GM23338 (cell line): Measurements from ENCODE around the gene PPIF.

Experiments used
- CREB1 ChIP-seq: fragments of 250-450 bp; sonication (Bioruptor Pico); IDR thresholded peaks from 2 replicates; pipeline ENCODE4 v1.5.0; 2020; ENCODE audit warnings: low read depth, mild to moderate bottlenecking, moderate library complexity
- EZH2 ChIP-seq: fragments of 200-600 bp; sonication (generic); IDR thresholded peaks from one replicate; pipeline ENCODE4 v1.8.0; 2017; ENCODE audit warnings: antibody characterized with exemption, mild to moderate bottlenecking, low read depth; ENCODE audit not compliant: unreplicated experiment
- EZH2phosphoT487 ChIP-seq: fragments of 200-600 bp; sonication (generic); IDR thresholded peaks from one replicate; pipeline ENCODE4 v1.8.1; 2018; ENCODE audit warnings: antibody characterized with exemption; ENCODE audit not compliant: unreplicated experiment
- POLR2AphosphoS5 ChIP-seq: IDR thresholded peaks from 2 replicates; pipeline ENCODE4 v1.6.1; 2016; ENCODE audit warnings: antibody characterized with exemption, low read depth
- STAT1 ChIP-seq: IDR thresholded peaks from one replicate; pipeline ENCODE4 v1.6.1; 2016; ENCODE audit warnings: antibody characterized with exemption; ENCODE audit not compliant: unreplicated experiment
- ZNF114 ChIP-seq: fragments of 250-450 bp; sonication (Bioruptor Pico); IDR thresholded peaks from 2 replicates; pipeline ENCODE4 v1.5.0; 2020; ENCODE audit warnings: mild to moderate bottlenecking, moderate library complexity
- ZNF331 ChIP-seq: fragments of 250-450 bp; sonication (Bioruptor Pico); IDR thresholded peaks from 2 replicates; pipeline ENCODE4 v1.5.0; 2020; ENCODE audit warnings: low read depth, mild to moderate bottlenecking, moderate library complexity
- TF ChIP-seq, protein P1 (sequence below), 2 experiments: fragments of 200-600 bp in 1 of 2; sonication (generic) in 1 of 2; conservative IDR thresholded peaks; 2 replicates each; pipeline versions ENCODE4 v1.5.1 to v1.6.1; 2016 to 2017; ENCODE audit warnings: antibody characterized with exemption in 2 of 2, low read depth in 2 of 2, mild to moderate bottlenecking in 2 of 2, moderate library complexity in 1 of 2
- TF ChIP-seq, protein P2 (sequence below): IDR thresholded peaks from one replicate; pipeline ENCODE4 v1.6.1; 2018; ENCODE audit warnings: antibody characterized with exemption; ENCODE audit not compliant: unreplicated experiment
- TF ChIP-seq, protein P3 (sequence below): IDR thresholded peaks from 2 replicates; pipeline ENCODE4 v1.6.1; 2016; ENCODE audit warnings: antibody characterized with exemption

DNA sequence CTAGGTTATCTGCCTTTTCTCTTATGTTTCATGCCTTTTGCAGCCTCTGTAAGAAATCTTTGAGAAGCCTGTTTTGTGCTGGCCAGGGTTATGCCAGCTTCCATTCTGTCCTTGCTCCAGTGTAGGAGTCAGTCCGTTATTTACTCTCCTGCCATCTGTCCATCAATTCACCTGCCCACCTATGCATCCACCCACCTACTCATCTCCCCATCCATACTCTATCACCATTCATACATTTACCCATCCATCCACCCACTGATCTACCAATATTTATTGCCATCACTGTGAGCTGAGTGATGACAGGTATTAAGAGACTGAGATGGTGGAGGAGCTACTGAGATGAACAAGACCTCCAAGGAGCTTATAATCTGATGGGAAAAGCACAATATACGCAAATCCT lies 12.7 kb upstream of the PPIF start:
- TF ChIP-seq, protein P1, sequence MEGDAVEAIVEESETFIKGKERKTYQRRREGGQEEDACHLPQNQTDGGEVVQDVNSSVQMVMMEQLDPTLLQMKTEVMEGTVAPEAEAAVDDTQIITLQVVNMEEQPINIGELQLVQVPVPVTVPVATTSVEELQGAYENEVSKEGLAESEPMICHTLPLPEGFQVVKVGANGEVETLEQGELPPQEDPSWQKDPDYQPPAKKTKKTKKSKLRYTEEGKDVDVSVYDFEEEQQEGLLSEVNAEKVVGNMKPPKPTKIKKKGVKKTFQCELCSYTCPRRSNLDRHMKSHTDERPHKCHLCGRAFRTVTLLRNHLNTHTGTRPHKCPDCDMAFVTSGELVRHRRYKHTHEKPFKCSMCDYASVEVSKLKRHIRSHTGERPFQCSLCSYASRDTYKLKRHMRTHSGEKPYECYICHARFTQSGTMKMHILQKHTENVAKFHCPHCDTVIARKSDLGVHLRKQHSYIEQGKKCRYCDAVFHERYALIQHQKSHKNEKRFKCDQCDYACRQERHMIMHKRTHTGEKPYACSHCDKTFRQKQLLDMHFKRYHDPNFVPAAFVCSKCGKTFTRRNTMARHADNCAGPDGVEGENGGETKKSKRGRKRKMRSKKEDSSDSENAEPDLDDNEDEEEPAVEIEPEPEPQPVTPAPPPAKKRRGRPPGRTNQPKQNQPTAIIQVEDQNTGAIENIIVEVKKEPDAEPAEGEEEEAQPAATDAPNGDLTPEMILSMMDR (conservative IDR thresholded peaks at IDR 0.05; ENCODE audit: low read depth in 2 of 2) = no peak
- TF ChIP-seq EZH2 (no peak), STAT1 (no peak), CREB1 (no peak), EZH2phosphoT487 (no peak), POLR2AphosphoS5 (no peak), ZNF331 (CRISPR knock-in tag) (no peak), ZNF114 (CRISPR knock-in tag) (no peak)
- TF ChIP-seq, protein P2, sequence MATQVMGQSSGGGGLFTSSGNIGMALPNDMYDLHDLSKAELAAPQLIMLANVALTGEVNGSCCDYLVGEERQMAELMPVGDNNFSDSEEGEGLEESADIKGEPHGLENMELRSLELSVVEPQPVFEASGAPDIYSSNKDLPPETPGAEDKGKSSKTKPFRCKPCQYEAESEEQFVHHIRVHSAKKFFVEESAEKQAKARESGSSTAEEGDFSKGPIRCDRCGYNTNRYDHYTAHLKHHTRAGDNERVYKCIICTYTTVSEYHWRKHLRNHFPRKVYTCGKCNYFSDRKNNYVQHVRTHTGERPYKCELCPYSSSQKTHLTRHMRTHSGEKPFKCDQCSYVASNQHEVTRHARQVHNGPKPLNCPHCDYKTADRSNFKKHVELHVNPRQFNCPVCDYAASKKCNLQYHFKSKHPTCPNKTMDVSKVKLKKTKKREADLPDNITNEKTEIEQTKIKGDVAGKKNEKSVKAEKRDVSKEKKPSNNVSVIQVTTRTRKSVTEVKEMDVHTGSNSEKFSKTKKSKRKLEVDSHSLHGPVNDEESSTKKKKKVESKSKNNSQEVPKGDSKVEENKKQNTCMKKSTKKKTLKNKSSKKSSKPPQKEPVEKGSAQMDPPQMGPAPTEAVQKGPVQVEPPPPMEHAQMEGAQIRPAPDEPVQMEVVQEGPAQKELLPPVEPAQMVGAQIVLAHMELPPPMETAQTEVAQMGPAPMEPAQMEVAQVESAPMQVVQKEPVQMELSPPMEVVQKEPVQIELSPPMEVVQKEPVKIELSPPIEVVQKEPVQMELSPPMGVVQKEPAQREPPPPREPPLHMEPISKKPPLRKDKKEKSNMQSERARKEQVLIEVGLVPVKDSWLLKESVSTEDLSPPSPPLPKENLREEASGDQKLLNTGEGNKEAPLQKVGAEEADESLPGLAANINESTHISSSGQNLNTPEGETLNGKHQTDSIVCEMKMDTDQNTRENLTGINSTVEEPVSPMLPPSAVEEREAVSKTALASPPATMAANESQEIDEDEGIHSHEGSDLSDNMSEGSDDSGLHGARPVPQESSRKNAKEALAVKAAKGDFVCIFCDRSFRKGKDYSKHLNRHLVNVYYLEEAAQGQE = no peak
- TF ChIP-seq, protein P3, sequence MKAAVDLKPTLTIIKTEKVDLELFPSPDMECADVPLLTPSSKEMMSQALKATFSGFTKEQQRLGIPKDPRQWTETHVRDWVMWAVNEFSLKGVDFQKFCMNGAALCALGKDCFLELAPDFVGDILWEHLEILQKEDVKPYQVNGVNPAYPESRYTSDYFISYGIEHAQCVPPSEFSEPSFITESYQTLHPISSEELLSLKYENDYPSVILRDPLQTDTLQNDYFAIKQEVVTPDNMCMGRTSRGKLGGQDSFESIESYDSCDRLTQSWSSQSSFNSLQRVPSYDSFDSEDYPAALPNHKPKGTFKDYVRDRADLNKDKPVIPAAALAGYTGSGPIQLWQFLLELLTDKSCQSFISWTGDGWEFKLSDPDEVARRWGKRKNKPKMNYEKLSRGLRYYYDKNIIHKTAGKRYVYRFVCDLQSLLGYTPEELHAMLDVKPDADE = no peak
